CD4-positive, alpha-beta T cell treated with Interleukin-12 subunit alpha and Interleukin-12 subunit beta, for 1 hour (primary cell): ENCODE measurements around the gene GRPEL2.

Source experiments
- DNase-seq: peaks from one replicate; pipeline ENCODE4 v3.0.0-alpha.2; 2020

GRPEL2 gene

GRCh38 chr5:149320791-149321330 lies 24.4 kb upstream of the GRPEL2 start:
- no peak for DNase-seq

GRCh38 chr5:149322518-149322917 lies 22.8 kb upstream of the GRPEL2 start:
- DNase-seq = no peak

GRCh38 chr5:149323210-149323609 lies 22.1 kb upstream of the GRPEL2 start:
- no peak for DNase-seq

- no peak for DNase-seq
These were observed 21.6 kb upstream of the GRPEL2 start for GRCh38 chr5:149323621-149324205.

GRCh38 chr5:149324641-149325040 lies 20.7 kb upstream of the GRPEL2 start:
- no peak for DNase-seq

GRCh38 chr5:149325166-149325735 lies 20.0 kb upstream of the GRPEL2 start:
- no peak for DNase-seq

- no peak for DNase-seq
These were observed 19.4 kb upstream of the GRPEL2 start for GRCh38 chr5:149325894-149326293.

- no peak for DNase-seq
These were observed 18.7 kb upstream of the GRPEL2 start for GRCh38 chr5:149326611-149327010.

- DNase-seq = no peak
These were observed 17.1 kb upstream of the GRPEL2 start for GRCh38 chr5:149328177-149328576.

GRCh38 chr5:149333711-149334443 lies 11.4 kb upstream of the GRPEL2 start:
- no peak for DNase-seq

- no peak for DNase-seq
These were observed 7.6 kb upstream of the GRPEL2 start for GRCh38 chr5:149337736-149338135.

GRCh38 chr5:149338364-149338763 lies 6.9 kb upstream of the GRPEL2 start:
- no peak for DNase-seq

GRCh38 chr5:149340920-149341319 lies 4.4 kb upstream of the GRPEL2 start:
- DNase-seq = no peak

GRCh38 chr5:149341876-149342275 lies 3.4 kb upstream of the GRPEL2 start:
- no peak for DNase-seq

GRCh38 chr5:149344151-149344550 lies 1.1 kb upstream of the GRPEL2 start:
- DNase-seq = no peak

GRCh38 chr5:149345892-149346222 lies 558 bp downstream of the GRPEL2 start:
- peak; percentile 30 for DNase-seq

GRCh38 chr5:149348518-149348917 lies 3.2 kb downstream of the GRPEL2 start:
- peak; percentile 79 for DNase-seq

- no peak for DNase-seq
These were observed 4.1 kb downstream of the GRPEL2 start for GRCh38 chr5:149349382-149349781.

- DNase-seq = no peak
These were observed 6.9 kb downstream of the GRPEL2 start for GRCh38 chr5:149352169-149352568.

- DNase-seq = no peak
These were observed 8.6 kb downstream of the GRPEL2 start for GRCh38 chr5:149353911-149354310.

- DNase-seq = no peak
These were observed 10.4 kb downstream of the GRPEL2 start for GRCh38 chr5:149355688-149356087.

- DNase-seq = no peak
These were observed 11.1 kb downstream of the GRPEL2 start for GRCh38 chr5:149356391-149356790.

- peak; percentile 96 for DNase-seq
These were observed 12.3 kb downstream of the GRPEL2 start, which contains the start of gene PCYOX1L for GRCh38 chr5:149357370-149358293. PCYOX1L (plus strand) TSS chr5:149358046; CDS start chr5:149358069, 23 bp downstream.
